Neural cell (in vitro differentiated cells): Measurements from ENCODE around the gene HADH. TPM values are rescaled to one million over a fixed set of nuclear protein-coding genes. Genes with fewer than 3 reads are reported as not detected.

Experiments used
- H2AFZ ChIP-seq: fragments of 200-600, 300-800 bp; sonication (generic), shearing (Covaris generic); 2 replicates; pipeline ENCODE4 v1.6.0; 2014; ENCODE audit warnings: low read depth, mild to moderate bottlenecking, antibody characterized with exemption, low read length, moderate library complexity
- H3F3A ChIP-seq: fragments of 200-600 bp; shearing (Covaris generic); 2 replicates; pipeline ENCODE4 v1.6.1; 2016; ENCODE audit warnings: mild to moderate bottlenecking, moderate library complexity, mixed read lengths, antibody characterized with exemption, low read length; ENCODE audit not compliant: insufficient read depth, poor library complexity, severe bottlenecking
- H3K27ac ChIP-seq: fragments of 200-600, 300-800 bp; sonication (generic), shearing (Covaris generic); 2 replicates; pipeline ENCODE4 v1.5.1; 2014; ENCODE audit warnings: mild to moderate bottlenecking, low read length, moderate library complexity
- H3K27me3 ChIP-seq: fragments of 300-800, 200-600 bp; sonication (generic), shearing (Covaris generic); 2 replicates; pipeline ENCODE4 v1.6.0; 2014; ENCODE audit warnings: mild to moderate bottlenecking, low read depth, low read length, moderate library complexity; ENCODE audit not compliant: insufficient read depth
- H3K36me3 ChIP-seq: fragments of 300-800, 200-600 bp; sonication (generic), shearing (Covaris generic); 2 replicates; pipeline ENCODE4 v1.5.1; 2014; ENCODE audit warnings: mild to moderate bottlenecking, antibody characterized with exemption, low read length, moderate library complexity; ENCODE audit not compliant: insufficient read depth
- H3K4me2 ChIP-seq: fragments of 300-800, 200-600 bp; sonication (generic), shearing (Covaris generic); 2 replicates; pipeline ENCODE4 v1.6.0; 2014; ENCODE audit warnings: mild to moderate bottlenecking, low read length
- H3K4me3 ChIP-seq: fragments of 300-800, 200-600 bp; sonication (generic), shearing (Covaris generic); 2 replicates; pipeline ENCODE4 v1.5.1; 2014; ENCODE audit warnings: mild to moderate bottlenecking, low read length, moderate library complexity
- H3K79me2 ChIP-seq: fragments of 200-600 bp; shearing (Covaris generic); replicated peaks from 2 replicates; pipeline ENCODE4 v1.6.0; 2014; ENCODE audit warnings: mild to moderate bottlenecking, low read length, moderate library complexity; ENCODE audit not compliant: insufficient read depth
- H3K9ac ChIP-seq: fragments of 300-800, 200-600 bp; sonication (generic), shearing (Covaris generic); 2 replicates; pipeline ENCODE4 v1.6.1; 2016; ENCODE audit warnings: mild to moderate bottlenecking, low read length, mixed read lengths
- H3K9me2 ChIP-seq: fragments of 200-600 bp; shearing (Covaris generic); 2 replicates; pipeline ENCODE4 v1.6.1; 2016; ENCODE audit warnings: mild to moderate bottlenecking, low read length, mixed read lengths; ENCODE audit not compliant: insufficient read depth
- H3K9me3 ChIP-seq: fragments of 200-600, 300-800 bp; sonication (generic), shearing (Covaris generic); 2 replicates; pipeline ENCODE4 v1.6.1; 2016; ENCODE audit warnings: mild to moderate bottlenecking, mixed run types, low read length, moderate library complexity, mixed read lengths
- H4K20me1 ChIP-seq: fragments of 200-600 bp; shearing (Covaris generic); 2 replicates; pipeline ENCODE4 v1.6.1; 2016; ENCODE audit warnings: mild to moderate bottlenecking, mixed run types; ENCODE audit not compliant: insufficient read depth
- CTCF ChIP-seq: fragments of 450-650 bp; IDR thresholded peaks from 2 replicates; pipeline ENCODE4 v1.5.1; 2014; ENCODE audit warnings: antibody characterized with exemption, mild to moderate bottlenecking, moderate library complexity; ENCODE audit not compliant: poor library complexity, severe bottlenecking
- EP300 ChIP-seq: fragments of 450-650 bp; conservative IDR thresholded peaks from 2 replicates; pipeline ENCODE4 v1.6.1; 2014; ENCODE audit warnings: antibody characterized with exemption, mild to moderate bottlenecking, moderate library complexity; ENCODE audit not compliant: poor library complexity, severe bottlenecking
- EZH2 ChIP-seq: fragments of 200-600, 300-800 bp; shearing (Covaris generic), sonication (generic); IDR thresholded peaks from 2 replicates; pipeline ENCODE4 v1.6.1; 2014; ENCODE audit warnings: antibody characterized with exemption, low read length, borderline replicate concordance, mild to moderate bottlenecking; ENCODE audit not compliant: insufficient read depth, poor library complexity, severe bottlenecking
- MXI1 ChIP-seq: fragments of 450-650 bp; conservative IDR thresholded peaks from 2 replicates; pipeline ENCODE4 v1.6.1; 2014; ENCODE audit warnings: antibody characterized with exemption, mild to moderate bottlenecking; ENCODE audit not compliant: poor library complexity, severe bottlenecking
- POLR2AphosphoS5 ChIP-seq: IDR thresholded peaks from 2 replicates; pipeline ENCODE4 v1.6.1; 2012
- RAD21 ChIP-seq: fragments of 450-650 bp; conservative IDR thresholded peaks from 2 replicates; pipeline ENCODE4 v1.6.1; 2014; ENCODE audit warnings: antibody characterized with exemption, mild to moderate bottlenecking, moderate library complexity
- REST ChIP-seq: IDR thresholded peaks from 2 replicates; pipeline ENCODE4 v1.6.1; 2012; ENCODE audit warnings: borderline replicate concordance
- SMC3 ChIP-seq: fragments of 450-650 bp; conservative IDR thresholded peaks from 2 replicates; pipeline ENCODE4 v1.6.1; 2014; ENCODE audit warnings: antibody characterized with exemption, mild to moderate bottlenecking, moderate library complexity; ENCODE audit not compliant: poor library complexity
- TAF1 ChIP-seq: IDR thresholded peaks from 2 replicates; pipeline ENCODE4 v1.6.1; 2012; ENCODE audit warnings: low read depth
- polyA plus RNA-seq: library from polyadenylated mRNA; depleted of rRNA; stranded (reverse); fragments of >200 nt; gene quantifications from 2 replicates; pipeline ENCODE4 v1.2.3, GENCODE V29; 2014

Gene HADH
- polyA plus RNA-seq, 1 donor from 2014 or later: 25.7 TPM

- no peak for TF ChIP-seq RAD21
- no peak for TF ChIP-seq REST
- TF ChIP-seq EP300: no peak
- TF ChIP-seq POLR2AphosphoS5: no peak
- TF ChIP-seq TAF1: no peak
- Histone ChIP-seq H2AFZ (no peak overlapping the region), H3K27ac (no peak overlapping the region), H3K9me2 (no peaks in the 10 kb centered on the region), H3K9ac (no peak overlapping the region), H3K36me3 (no peaks in the 10 kb centered on the region), H3K27me3 (no peaks in the 10 kb centered on the region), H4K20me1 (peaks cover 3% of the 10 kb centered on the region), H3K4me3 (no peak overlapping the region), H3K4me2 (no peak overlapping the region), H3K79me2 (peaks cover 15% of the 10 kb centered on the region), H3K9me3 (no peaks in the 10 kb centered on the region), H3F3A (no peaks in the 10 kb centered on the region)
Measured at GRCh38 chr4:107994894-107995293, 5.2 kb downstream of the HADH start.

GRCh38 chr4:107996949-107997788 lies 7.5 kb downstream of the HADH start:
- H3K9me3 ChIP-seq: no peaks in the 10 kb centered on the region
- no peaks in the 10 kb centered on the region for H3K27me3 ChIP-seq
- no peaks in the 10 kb centered on the region for H3K36me3 ChIP-seq
- H4K20me1 ChIP-seq: peaks cover 3% of the 10 kb centered on the region
- peaks cover 15% of the 10 kb centered on the region for H3K79me2 ChIP-seq
- H2AFZ ChIP-seq: no peak overlapping the region
- no peaks in the 10 kb centered on the region for H3K9me2 ChIP-seq
- H3K9ac ChIP-seq: no peak overlapping the region
- TF ChIP-seq EP300: no peak
- no peak for TF ChIP-seq REST
- no peak for TF ChIP-seq SMC3
- no peak for TF ChIP-seq RAD21
- TF ChIP-seq EZH2: no peak
- TF ChIP-seq POLR2AphosphoS5: no peak
- TF ChIP-seq CTCF: no peak
- no peak for TF ChIP-seq TAF1
- TF ChIP-seq MXI1: no peak
- H3K4me3 ChIP-seq: no peak overlapping the region
- H3F3A ChIP-seq: no peaks in the 10 kb centered on the region
- H3K27ac ChIP-seq: no peak overlapping the region
- no peak overlapping the region for H3K4me2 ChIP-seq
